Loucy (cell line): Measurements from ENCODE around the gene CSE1L.
"Not testable (repeated sequence)": the region's sequence is repeated elsewhere in the genome, so short reads cannot be mapped to it uniquely, and the experiment has no call there.

Source experiments
- CTCF ChIP-seq: fragments of 200-600 bp; sonication (generic); conservative IDR thresholded peaks from 2 replicates; pipeline ENCODE4 v1.5.1; 2014; ENCODE audit warnings: mild to moderate bottlenecking, antibody characterized with exemption, low read length
- EZH2phosphoT487 ChIP-seq: fragments of 200-600 bp; IDR thresholded peaks from 2 replicates; pipeline ENCODE4 v1.6.1; 2018; ENCODE audit warnings: antibody characterized with exemption, mild to moderate bottlenecking, moderate library complexity, borderline replicate concordance

GRCh38 chr20:49134797-49135196 lies 88.7 kb downstream of the CSE1L start:
- not testable (repeated sequence) for TF ChIP-seq CTCF, EZH2phosphoT487
